Measurements from ENCODE around the gene AGAP1. TPM values are rescaled to one million over a fixed set of nuclear protein-coding genes. Genes with fewer than 3 reads are reported as not detected.

AGAP1 gene
- total RNA-seq, 2 donors from 2014 or later: 32.8 to 34.7 TPM

DNA sequence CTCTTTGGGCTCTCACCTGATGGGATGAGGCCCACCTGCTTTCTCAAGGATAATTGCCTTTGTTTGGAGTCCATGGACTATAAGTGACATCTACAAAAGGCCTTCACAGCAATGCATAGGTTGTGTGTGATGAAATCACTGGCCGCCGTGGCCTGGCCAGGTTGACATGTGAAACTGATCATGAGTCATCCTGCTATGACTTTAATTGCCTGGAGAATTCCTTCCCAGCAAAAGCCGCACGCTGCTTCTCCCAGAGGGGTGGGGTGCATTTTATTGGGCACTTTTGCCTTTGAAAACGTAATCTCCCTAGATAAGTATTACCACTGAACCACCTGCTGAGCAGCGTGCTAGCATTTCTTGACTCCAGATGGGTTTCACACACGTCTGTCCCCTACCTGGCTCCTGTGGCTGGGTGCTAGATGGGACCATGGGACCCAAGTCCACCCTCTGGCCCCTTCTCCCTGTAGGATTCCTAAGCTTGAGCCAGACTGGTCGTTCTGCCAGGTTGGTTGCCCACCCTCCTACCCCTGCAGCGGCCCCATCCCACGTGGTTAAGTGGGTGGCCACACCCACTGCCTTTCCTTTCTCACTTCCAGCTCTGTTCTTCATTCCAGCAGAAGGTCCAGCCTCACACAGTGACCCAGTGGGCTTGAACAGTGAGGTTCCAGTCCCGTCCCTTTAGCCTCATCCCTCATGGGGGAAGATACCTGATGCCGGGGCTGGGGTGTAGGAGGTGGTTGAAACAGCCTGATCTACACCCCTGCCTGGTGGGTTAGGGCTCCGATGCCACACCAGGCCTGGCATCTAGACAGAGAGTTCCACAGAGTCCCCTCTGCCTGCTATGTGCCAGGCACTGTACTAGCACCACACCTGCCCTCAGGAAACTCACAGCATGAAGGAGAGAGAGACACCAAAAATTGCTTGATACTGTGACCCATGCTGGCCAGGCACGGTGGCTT is 584.7 kb downstream of the AGAP1 start:
- Mint-ChIP-seq H3K4me1 (peaks cover 8% of the 10 kb centered on the region), H3K27me3 (ENCODE audit: insufficient read depth) (no peaks in the 10 kb centered on the region), H3K9me3 (no peaks in the 10 kb centered on the region), H3K36me3 (ENCODE audit: low read depth) (no peaks in the 10 kb centered on the region), H3K27ac (peak overlapping the region; percentile 45), H3K4me3 (no peak overlapping the region)
- 92 to 94% methylated on average over 11 to 14 of the region's 14 CpGs for WGBS, 2 experiments (ENCODE audit: insufficient coverage in 1 of 2, insufficient read length in 1 of 2)
- Histone ChIP-seq H3K9ac (ENCODE audit: extremely low read depth, low read length, poor library complexity, severe bottlenecking) (no peak overlapping the region), H3K4me3 (ENCODE audit: low read length) (no peak overlapping the region), H3K27me3 (ENCODE audit: control insufficient read depth, insufficient read depth, low read length, poor library complexity, severe bottlenecking) (no peaks in the 10 kb centered on the region), H3K36me3 (ENCODE audit: control insufficient read depth, insufficient read depth, low read length) (no peaks in the 10 kb centered on the region), H3K27ac (ENCODE audit: low read depth, low read length) (no peak overlapping the region), H3K4me1 (ENCODE audit: control insufficient read depth, insufficient read depth, low read length) (no peaks in the 10 kb centered on the region), H3K9me3 (ENCODE audit: control insufficient read depth, low read length) (no peaks in the 10 kb centered on the region)
- no peak for TF ChIP-seq CTCF (conservative IDR thresholded peaks at IDR 0.05)
- DNase-seq: no peak

- DNase-seq: no peak
Observed at GRCh38 chr2:236080412-236080811, 586.6 kb downstream of the AGAP1 start.

GRCh38 chr2:236081171-236081570 is 587.3 kb downstream of the AGAP1 start:
- H3K4me3 ChIP-seq (ENCODE audit: low read length): no peak overlapping the region
- H3K4me1 ChIP-seq (ENCODE audit: control insufficient read depth, insufficient read depth, low read length): peaks cover 10% of the 10 kb centered on the region
- H3K9ac ChIP-seq (ENCODE audit: extremely low read depth, low read length, poor library complexity, severe bottlenecking): no peak overlapping the region
- Mint-ChIP-seq H3K4me3 (no peak overlapping the region), H3K36me3 (ENCODE audit: low read depth) (no peaks in the 10 kb centered on the region), H3K4me1 (peaks cover 23% of the 10 kb centered on the region), H3K9me3 (no peaks in the 10 kb centered on the region), H3K27ac (no peak overlapping the region), H3K27me3 (ENCODE audit: insufficient read depth) (no peaks in the 10 kb centered on the region)
- H3K9me3 ChIP-seq (ENCODE audit: control insufficient read depth, low read length): no peaks in the 10 kb centered on the region
- H3K27ac ChIP-seq (ENCODE audit: low read depth, low read length): no peak overlapping the region
- no peaks in the 10 kb centered on the region for H3K36me3 ChIP-seq (ENCODE audit: control insufficient read depth, insufficient read depth, low read length)
- TF ChIP-seq CTCF (conservative IDR thresholded peaks at IDR 0.05): no peak
- 88 to 89% methylated on average over 7 to 11 of the region's 11 CpGs for WGBS, 2 experiments (ENCODE audit: insufficient coverage in 1 of 2, insufficient read length in 1 of 2)
- no peaks in the 10 kb centered on the region for H3K27me3 ChIP-seq (ENCODE audit: control insufficient read depth, insufficient read depth, low read length, poor library complexity, severe bottlenecking)
- no peak for DNase-seq

More at GRCh38 chr2:236080412-236080811, 586.6 kb downstream of the AGAP1 start:
- Histone ChIP-seq H3K4me1 (ENCODE audit: control insufficient read depth, insufficient read depth, low read length) (peaks cover 3% of the 10 kb centered on the region), H3K4me3 (ENCODE audit: low read length) (no peak overlapping the region), H3K27ac (ENCODE audit: low read depth, low read length) (no peak overlapping the region), H3K27me3 (ENCODE audit: control insufficient read depth, insufficient read depth, low read length, poor library complexity, severe bottlenecking) (no peaks in the 10 kb centered on the region), H3K9me3 (ENCODE audit: control insufficient read depth, low read length) (no peaks in the 10 kb centered on the region), H3K9ac (ENCODE audit: extremely low read depth, low read length, poor library complexity, severe bottlenecking) (no peak overlapping the region), H3K36me3 (ENCODE audit: control insufficient read depth, insufficient read depth, low read length) (no peaks in the 10 kb centered on the region)
- H3K9me3 Mint-ChIP-seq: no peaks in the 10 kb centered on the region
- no peak overlapping the region for H3K4me3 Mint-ChIP-seq
- H3K36me3 Mint-ChIP-seq (ENCODE audit: low read depth): no peaks in the 10 kb centered on the region
- peaks cover 16% of the 10 kb centered on the region for H3K4me1 Mint-ChIP-seq
- no peak overlapping the region for H3K27ac Mint-ChIP-seq
- no peaks in the 10 kb centered on the region for H3K27me3 Mint-ChIP-seq (ENCODE audit: insufficient read depth)
- TF ChIP-seq CTCF (conservative IDR thresholded peaks at IDR 0.05): no peak
- 95 to 100% methylated on average over 2 to 3 of the region's 3 CpGs for WGBS, 2 experiments (ENCODE audit: insufficient coverage in 1 of 2, insufficient read length in 1 of 2)

Measured in endodermal cell (in vitro differentiated cells).